Ascending aorta (tissue), 2 donors: ENCODE measurements around the gene ANTKMT. TPM values are rescaled to one million over a fixed set of nuclear protein-coding genes. Genes with fewer than 3 reads are reported as not detected.

Experiments
- DNase-seq, 2 donors: peaks; one replicate each; pipeline ENCODE4 v3.0.0-alpha.2; 2019; ENCODE audit warnings: low spot score in 2 of 2
- H3K27ac ChIP-seq, 2 donors: fragments of 200-600 bp; sonication (generic); one replicate each; pipeline ENCODE4 v1.5.1; 2016 to 2017; ENCODE audit warnings: mild to moderate bottlenecking in 1 of 2
- H3K27me3 ChIP-seq: fragments of 200-600 bp; sonication (generic); one replicate; pipeline ENCODE4 v1.5.1; 2017
- H3K36me3 ChIP-seq, 2 donors: fragments of 200-600 bp; sonication (generic); one replicate each; pipeline ENCODE4 v1.5.1; 2016
- H3K4me1 ChIP-seq, 2 donors: fragments of 200-600 bp; sonication (generic); one replicate each; pipeline ENCODE4 v1.5.1; 2016 to 2017; ENCODE audit warnings: mild to moderate bottlenecking in 1 of 2
- H3K4me3 ChIP-seq, 2 donors: fragments of 200-600 bp; sonication (generic); one replicate each; pipeline ENCODE4 v1.5.1; 2016 to 2017; ENCODE audit warnings: mild to moderate bottlenecking in 1 of 2
- H3K9me3 ChIP-seq, 2 donors: fragments of 200-600 bp; sonication (generic); one replicate each; pipeline ENCODE4 v1.5.1; 2016
- CTCF ChIP-seq, 3 experiments: fragments of 200-600 bp in 2 of 3; fragments of 450-650 bp in 1 of 3; sonication (generic) in 2 of 3; IDR thresholded peaks; one replicate each; pipeline ENCODE4 v1.5.1; 2016 to 2019; ENCODE audit warnings: antibody characterized with exemption in 3 of 3, mild to moderate bottlenecking in 1 of 3, moderate library complexity in 1 of 3
- intact Hi-C: fragments of 100-400 bp; cut with DNase I; formaldehyde crosslinking; loops from one replicate; pipeline ENCODE4 v1.15.1; 2023
- total RNA-seq: library from RNA; depleted of rRNA; stranded (reverse); fragments of >200 nt; gene quantifications from one replicate; pipeline ENCODE4 v1.1.0, GENCODE V29; 2016

Gene ANTKMT
- total RNA-seq, 1 donor from 2014 or later = 105 TPM

- TF ChIP-seq CTCF (IDR thresholded peaks at IDR 0.05) = no peak
- no peak overlapping the region for H3K27ac ChIP-seq
- peaks cover 13% of the 10 kb centered on the region for H3K27me3 ChIP-seq
- H3K9me3 ChIP-seq = no peaks in the 10 kb centered on the region
- H3K36me3 ChIP-seq = peaks cover 21 to 37% of the 10 kb centered on the region in 2 donors
- no peak for DNase-seq
- intact Hi-C loops = no loop called here
- H3K4me1 ChIP-seq = peaks cover 19 to 22% of the 10 kb centered on the region in 2 donors
- H3K4me3 ChIP-seq = peak overlapping the region in 1 of 2 donors; percentile 65
Observed at GRCh38 chr16:728890-729744, 8.2 kb downstream of the ANTKMT start.

GRCh38 chr16:729768-730665, 9.1 kb downstream of the ANTKMT start:
- no peak for TF ChIP-seq CTCF (IDR thresholded peaks at IDR 0.05)
- H3K4me3 ChIP-seq = no peak overlapping the region
- H3K4me1 ChIP-seq = peaks cover 19 to 22% of the 10 kb centered on the region in 2 donors
- peaks cover 23 to 46% of the 10 kb centered on the region in 2 donors for H3K36me3 ChIP-seq
- no peaks in the 10 kb centered on the region for H3K9me3 ChIP-seq
- H3K27me3 ChIP-seq = peaks cover 13% of the 10 kb centered on the region
- no peak overlapping the region for H3K27ac ChIP-seq
- no peak for DNase-seq
- intact Hi-C loops = no loop called here

DNA sequence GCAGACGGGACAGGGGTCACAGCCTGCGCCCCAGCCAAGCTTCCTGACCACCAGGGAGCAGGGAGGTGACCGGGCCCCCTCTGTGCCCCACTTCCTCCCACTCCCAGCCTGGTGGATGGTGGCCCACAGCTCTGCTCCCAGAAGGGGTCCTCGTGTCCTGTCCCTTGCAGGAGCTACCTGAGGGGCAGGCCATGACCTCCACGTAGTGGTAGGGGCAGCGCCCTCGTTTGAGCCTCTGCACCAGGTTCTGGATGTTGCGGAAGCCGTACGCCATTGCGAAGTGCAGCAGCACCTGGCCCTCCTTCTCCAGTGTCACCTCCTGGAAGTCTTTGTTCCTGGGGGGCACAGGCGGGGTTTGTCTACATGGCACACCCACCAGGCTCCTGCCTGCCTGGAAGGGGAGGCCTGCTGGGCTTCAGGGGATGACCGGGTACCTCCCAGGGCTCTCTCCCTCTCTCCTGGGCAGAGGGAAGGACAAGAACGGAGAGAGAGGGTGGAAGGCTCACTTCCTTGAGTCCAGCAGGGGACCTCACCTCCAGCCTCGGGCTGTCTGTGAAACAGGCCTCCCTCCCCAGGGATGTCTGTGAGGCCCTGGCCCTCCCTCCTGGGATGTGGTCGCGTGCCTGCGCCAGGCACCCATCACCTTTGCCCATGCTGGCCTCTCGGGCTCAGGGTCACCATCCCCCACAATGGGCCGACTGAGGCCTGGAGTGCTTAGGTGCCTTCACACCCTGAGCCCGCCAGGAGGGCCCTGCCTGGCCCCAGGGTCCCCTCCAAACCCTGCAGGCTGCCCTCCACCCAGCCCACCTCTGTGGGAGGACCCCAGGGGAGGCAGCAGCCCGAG, 9.9 kb downstream of the ANTKMT start:
- Histone ChIP-seq H3K4me1 (peaks cover 19 to 22% of the 10 kb centered on the region in 2 donors), H3K4me3 (no peak overlapping the region), H3K27me3 (peaks cover 13% of the 10 kb centered on the region), H3K27ac (no peak overlapping the region), H3K9me3 (no peaks in the 10 kb centered on the region), H3K36me3 (peaks cover 32 to 54% of the 10 kb centered on the region in 2 donors)
- DNase-seq = no peak
- TF ChIP-seq CTCF (IDR thresholded peaks at IDR 0.05) = no peak
- intact Hi-C loops = no loop called here

GRCh38 chr16:732332-732731, 11.4 kb downstream of the ANTKMT start:
- intact Hi-C loops = no loop called here
- TF ChIP-seq CTCF (IDR thresholded peaks at IDR 0.05) = no peak
- H3K36me3 ChIP-seq = peaks cover 43 to 69% of the 10 kb centered on the region in 2 donors

GRCh38 chr16:732936-733335, 12.0 kb downstream of the ANTKMT start:
- no peak for TF ChIP-seq CTCF (IDR thresholded peaks at IDR 0.05)
- DNase-seq = no peak

More at GRCh38 chr16:732332-732731, 11.4 kb downstream of the ANTKMT start:
- Histone ChIP-seq H3K4me3 (no peak overlapping the region), H3K27ac (no peak overlapping the region), H3K27me3 (peaks cover 10% of the 10 kb centered on the region), H3K4me1 (peaks cover 13 to 14% of the 10 kb centered on the region in 2 donors), H3K9me3 (no peaks in the 10 kb centered on the region)
- DNase-seq = no peak

More at GRCh38 chr16:732936-733335, 12.0 kb downstream of the ANTKMT start:
- H3K9me3 ChIP-seq = no peaks in the 10 kb centered on the region
- H3K27ac ChIP-seq = no peak overlapping the region
- peaks cover 43 to 75% of the 10 kb centered on the region in 2 donors for H3K36me3 ChIP-seq
- intact Hi-C loops = no loop called here
- H3K27me3 ChIP-seq = peaks cover 4% of the 10 kb centered on the region
- H3K4me3 ChIP-seq = no peak overlapping the region
- peaks cover 7 to 8% of the 10 kb centered on the region in 2 donors for H3K4me1 ChIP-seq
